DOHH2 (cell line): ENCODE measurements around the gene SAMD14.

Experiments
- EZH2phosphoT487 ChIP-seq: fragments of 200-600 bp; sonication (generic); IDR thresholded peaks from 2 replicates; pipeline ENCODE4 v1.6.1; 2017; ENCODE audit warnings: borderline replicate concordance, mild to moderate bottlenecking, antibody characterized with exemption, low read length, moderate library complexity, mixed read lengths
- TF ChIP-seq, protein P1 (sequence below): fragments of 200-600 bp; sonication (generic); IDR thresholded peaks from one replicate; pipeline ENCODE4 v1.5.1; 2014; ENCODE audit warnings: antibody characterized with exemption, mild to moderate bottlenecking, low read depth, low read length; ENCODE audit not compliant: poor library complexity, severe bottlenecking

- TF ChIP-seq, protein P1, sequence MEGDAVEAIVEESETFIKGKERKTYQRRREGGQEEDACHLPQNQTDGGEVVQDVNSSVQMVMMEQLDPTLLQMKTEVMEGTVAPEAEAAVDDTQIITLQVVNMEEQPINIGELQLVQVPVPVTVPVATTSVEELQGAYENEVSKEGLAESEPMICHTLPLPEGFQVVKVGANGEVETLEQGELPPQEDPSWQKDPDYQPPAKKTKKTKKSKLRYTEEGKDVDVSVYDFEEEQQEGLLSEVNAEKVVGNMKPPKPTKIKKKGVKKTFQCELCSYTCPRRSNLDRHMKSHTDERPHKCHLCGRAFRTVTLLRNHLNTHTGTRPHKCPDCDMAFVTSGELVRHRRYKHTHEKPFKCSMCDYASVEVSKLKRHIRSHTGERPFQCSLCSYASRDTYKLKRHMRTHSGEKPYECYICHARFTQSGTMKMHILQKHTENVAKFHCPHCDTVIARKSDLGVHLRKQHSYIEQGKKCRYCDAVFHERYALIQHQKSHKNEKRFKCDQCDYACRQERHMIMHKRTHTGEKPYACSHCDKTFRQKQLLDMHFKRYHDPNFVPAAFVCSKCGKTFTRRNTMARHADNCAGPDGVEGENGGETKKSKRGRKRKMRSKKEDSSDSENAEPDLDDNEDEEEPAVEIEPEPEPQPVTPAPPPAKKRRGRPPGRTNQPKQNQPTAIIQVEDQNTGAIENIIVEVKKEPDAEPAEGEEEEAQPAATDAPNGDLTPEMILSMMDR, result no peak
- no peak for TF ChIP-seq EZH2phosphoT487
These were observed 53.2 kb downstream of the SAMD14 start for GRCh38 chr17:50076591-50077235.
